GM12865 (cell line): ENCODE data around the gene TTC33.

Source experiments
- DNase-seq: peaks from one replicate; pipeline ENCODE4 v3.0.0; 2010; ENCODE audit warnings: low read depth
- H3K4me3 ChIP-seq: 2 replicates; pipeline ENCODE4 v1.5.1; 2011; ENCODE audit warnings: mild to moderate bottlenecking, low read depth, low read length, control low read depth
- TF ChIP-seq, protein P1 (sequence below): IDR thresholded peaks from 2 replicates; pipeline ENCODE4 v1.5.1; 2011; ENCODE audit warnings: low read length, control low read depth, low read depth, inconsistent platforms; ENCODE audit not compliant: insufficient read depth; ENCODE audit errors: missing control alignments

The TTC33 gene

DNA sequence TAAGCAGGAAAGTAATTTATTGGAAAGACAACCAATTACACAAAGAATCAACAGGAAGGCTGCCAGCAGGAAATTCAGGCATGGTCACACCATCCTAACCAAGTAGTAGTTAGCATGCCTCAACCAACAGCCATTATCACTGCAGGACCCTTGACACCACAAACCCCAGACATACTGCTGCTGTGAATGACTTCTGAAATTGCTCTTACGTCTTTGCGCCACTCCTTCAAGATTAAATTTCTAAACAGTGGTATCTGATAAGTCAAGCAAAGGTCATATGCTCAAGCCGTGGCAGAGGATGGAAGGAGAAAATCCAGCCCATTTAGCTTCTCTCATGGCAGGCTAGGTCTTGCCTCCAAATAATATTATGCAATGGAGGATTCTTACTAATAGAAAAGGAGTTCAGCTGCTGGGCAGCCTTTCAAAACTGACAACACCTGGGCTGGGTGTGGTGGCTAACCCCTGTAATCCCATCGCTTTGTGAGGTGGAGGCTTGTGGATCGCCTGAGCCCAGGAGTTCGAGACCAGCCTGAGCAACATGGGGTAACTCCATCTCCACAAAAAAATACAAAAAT lies 81.0 kb downstream of the TTC33 start:
- TF ChIP-seq, protein P1, sequence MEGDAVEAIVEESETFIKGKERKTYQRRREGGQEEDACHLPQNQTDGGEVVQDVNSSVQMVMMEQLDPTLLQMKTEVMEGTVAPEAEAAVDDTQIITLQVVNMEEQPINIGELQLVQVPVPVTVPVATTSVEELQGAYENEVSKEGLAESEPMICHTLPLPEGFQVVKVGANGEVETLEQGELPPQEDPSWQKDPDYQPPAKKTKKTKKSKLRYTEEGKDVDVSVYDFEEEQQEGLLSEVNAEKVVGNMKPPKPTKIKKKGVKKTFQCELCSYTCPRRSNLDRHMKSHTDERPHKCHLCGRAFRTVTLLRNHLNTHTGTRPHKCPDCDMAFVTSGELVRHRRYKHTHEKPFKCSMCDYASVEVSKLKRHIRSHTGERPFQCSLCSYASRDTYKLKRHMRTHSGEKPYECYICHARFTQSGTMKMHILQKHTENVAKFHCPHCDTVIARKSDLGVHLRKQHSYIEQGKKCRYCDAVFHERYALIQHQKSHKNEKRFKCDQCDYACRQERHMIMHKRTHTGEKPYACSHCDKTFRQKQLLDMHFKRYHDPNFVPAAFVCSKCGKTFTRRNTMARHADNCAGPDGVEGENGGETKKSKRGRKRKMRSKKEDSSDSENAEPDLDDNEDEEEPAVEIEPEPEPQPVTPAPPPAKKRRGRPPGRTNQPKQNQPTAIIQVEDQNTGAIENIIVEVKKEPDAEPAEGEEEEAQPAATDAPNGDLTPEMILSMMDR: no peak
- no peak overlapping the region for H3K4me3 ChIP-seq
- DNase-seq: no peak

DNA sequence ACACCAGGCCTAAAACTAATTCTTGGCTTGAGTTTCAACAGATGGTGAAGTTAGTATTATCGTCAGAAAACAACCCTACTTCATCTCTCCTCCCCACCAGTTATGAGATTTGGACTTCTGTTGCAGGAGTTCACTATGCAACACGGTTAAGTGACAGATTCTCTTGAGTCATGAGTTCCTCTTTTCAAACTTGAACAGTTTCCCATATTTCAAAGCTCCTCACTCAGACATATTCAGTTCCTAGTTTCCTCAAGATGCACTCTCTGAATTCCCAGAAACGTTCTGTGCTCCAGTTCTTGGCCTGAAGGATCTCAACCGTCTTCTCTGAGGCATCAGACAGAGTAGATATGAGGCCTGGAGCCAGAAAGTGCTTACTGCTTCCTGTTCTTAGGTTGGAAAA lies 83.3 kb downstream of the TTC33 start:
- H3K4me3 ChIP-seq: no peak overlapping the region
- DNase-seq: no peak
- TF ChIP-seq, protein P1: no peak

DNA sequence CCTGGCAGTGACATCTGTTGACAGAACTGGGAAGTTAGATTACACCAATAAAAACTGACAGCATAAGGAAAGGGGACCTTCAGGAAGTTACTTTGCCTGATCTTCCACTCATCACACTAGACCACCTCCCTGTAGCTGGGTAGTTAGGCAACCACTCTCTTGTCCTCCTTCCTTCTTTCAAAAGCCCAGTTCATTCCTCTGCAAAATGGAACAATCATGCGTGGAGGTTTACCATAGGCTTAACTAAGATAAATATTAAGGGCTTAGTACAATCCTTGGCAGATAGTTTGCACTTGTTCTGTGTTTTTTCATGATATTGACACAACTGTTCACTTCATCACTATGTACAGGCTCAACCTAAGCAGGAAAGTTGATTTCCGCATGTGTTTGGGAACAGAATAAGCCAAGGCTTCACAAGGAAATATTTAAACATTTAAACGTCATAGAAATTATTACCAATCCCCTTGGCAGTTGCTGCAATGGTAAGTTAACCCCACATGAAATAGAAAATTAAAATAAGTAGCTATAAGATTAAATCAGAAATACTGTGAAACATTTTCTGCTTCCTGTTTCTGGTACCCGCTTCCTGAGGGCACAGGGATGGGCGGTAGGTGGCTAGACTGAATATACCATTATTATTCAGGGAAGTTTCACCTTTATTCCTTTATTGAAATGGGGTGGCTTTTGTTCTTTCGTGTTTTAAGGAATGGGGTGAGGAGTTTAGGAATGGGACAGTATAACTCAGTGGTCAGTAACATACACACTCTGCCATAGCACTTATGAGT lies 86.0 kb downstream of the TTC33 start:
- DNase-seq: no peak
- H3K4me3 ChIP-seq: no peak overlapping the region
- TF ChIP-seq, protein P1: no peak

DNA sequence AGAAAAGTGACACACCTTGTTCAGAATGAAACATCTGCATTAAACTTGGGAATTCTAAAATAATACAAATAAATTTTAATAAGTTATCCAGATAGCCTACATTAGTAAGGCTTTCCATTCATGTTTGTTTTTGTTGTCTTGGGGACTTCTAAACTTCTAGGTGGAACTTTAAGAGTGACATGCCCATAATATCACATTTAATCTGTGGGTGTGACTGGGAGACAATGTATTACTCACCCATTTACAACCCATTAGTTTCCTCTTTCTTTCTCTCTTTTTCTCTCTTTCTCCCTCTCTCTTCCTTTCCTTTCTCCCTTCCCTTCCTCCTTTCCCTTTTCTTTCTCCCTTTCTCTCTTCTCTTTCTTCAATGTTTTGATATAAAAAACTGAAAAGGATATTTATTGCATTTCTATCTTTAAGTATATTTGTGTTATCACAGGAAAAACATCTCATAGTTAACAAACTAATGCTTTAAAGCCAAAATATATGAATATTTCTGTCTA lies 88.5 kb downstream of the TTC33 start:
- H3K4me3 ChIP-seq: no peak overlapping the region
- no peak for DNase-seq
- TF ChIP-seq, protein P1: no peak

DNA sequence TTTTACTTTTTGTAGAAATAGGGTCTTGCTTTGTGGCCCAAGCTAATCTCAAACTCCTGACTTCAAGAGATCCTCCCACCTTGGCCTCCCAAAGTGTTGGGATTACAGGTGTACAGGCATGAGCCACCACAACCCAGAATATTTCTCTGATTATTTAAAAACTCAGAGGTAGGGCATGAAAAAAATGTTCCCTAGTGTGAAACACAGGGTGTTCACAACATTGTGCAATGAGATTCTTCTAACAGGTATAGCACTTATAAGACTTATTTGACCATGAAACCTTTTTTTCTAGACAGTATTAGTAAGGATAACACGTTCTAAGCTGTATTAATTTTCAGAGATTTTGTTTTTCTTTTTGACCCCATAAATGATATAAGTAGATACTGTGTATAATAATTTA lies 89.1 kb downstream of the TTC33 start:
- H3K4me3 ChIP-seq: no peak overlapping the region
- DNase-seq: no peak
- TF ChIP-seq, protein P1: no peak

DNA sequence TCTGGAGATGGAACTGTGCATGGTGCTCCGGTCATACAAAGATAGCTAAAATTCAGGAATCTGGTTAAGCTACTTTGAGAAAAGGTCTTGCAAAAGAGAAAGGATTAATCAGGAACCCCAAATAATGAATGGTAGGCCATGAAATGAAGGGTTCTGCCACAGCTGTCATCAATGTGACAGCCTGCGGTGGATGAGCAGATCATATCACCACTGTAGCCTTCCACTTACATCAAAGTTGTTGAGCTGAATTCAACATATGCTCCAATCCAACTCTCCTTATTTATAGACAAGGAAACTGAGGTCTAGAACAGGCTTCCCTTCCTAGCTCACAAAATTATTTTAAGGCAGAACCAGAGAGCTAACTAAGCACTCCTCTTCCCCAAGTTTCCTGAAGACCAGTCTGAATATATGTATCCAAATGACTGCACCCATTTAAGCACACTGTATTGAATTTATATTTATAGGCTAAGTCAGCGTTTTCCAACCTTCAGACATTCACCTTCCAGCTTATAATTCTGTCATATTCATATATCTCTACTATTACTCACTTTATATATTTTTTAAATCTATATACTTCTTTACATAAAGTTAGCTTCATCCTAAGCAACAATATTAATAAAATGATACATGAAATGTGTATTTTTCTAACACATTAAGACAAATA lies 90.0 kb downstream of the TTC33 start:
- no peak overlapping the region for H3K4me3 ChIP-seq

More for the DNA sequence above, 90.0 kb downstream of the TTC33 start:
- DNase-seq: no peak
- TF ChIP-seq, protein P1: no peak
